K562 (cell line): Measurements from ENCODE around the gene BICC1. TPM values are rescaled to one million over a fixed set of nuclear protein-coding genes. Genes with fewer than 3 reads are reported as not detected.

Source experiments
- ATAC-seq: fragments of 200-7000 bp; cut with Tn5 transposase; 3 replicates; pipeline ENCODE4 v1.9.1; 2020; ENCODE audit warnings: moderate library complexity
- BruUV-seq: library from RNA; stranded (reverse); fragments of 400-500 nt; replicated peaks from 2 replicates; lab custom pipeline; 2021; lab: Mats Ljungman, UMichigan
- CTCF ChIA-PET: fragments of 300-600 bp; formaldehyde crosslinking; extraction: SDS; loops from one replicate; lab custom pipeline; 2021; ENCODE audit warnings: low intra/inter-chr PET ratio; lab: Yijun Ruan, JAX
- POLR2A ChIA-PET: fragments of 300-600, 350-650 bp; sonication (Branson Sonifier 250); formaldehyde crosslinking; extraction: SDS; loops from one replicate; lab custom pipeline; 2021; ENCODE audit warnings: antibody characterized with exemption, inconsistent platforms; lab: Yijun Ruan, JAX
- DNase-seq, 4 experiments: peaks; one replicate each; pipeline versions ENCODE4 v3.0.0 to v3.0.0-alpha.2; 2011 to 2018; ENCODE audit warnings: low spot score in 3 of 4, mixed read lengths in 3 of 4; ENCODE audit errors: extremely low read depth in 1 of 4
- FAIRE-seq: peaks from 2 replicates; lab custom pipeline; 2011; peaks lifted over from hg19 to GRCh38; lab: Jason Lieb, UNC
- H2AFZ ChIP-seq: 2 replicates; pipeline ENCODE4 v1.6.0; 2011; ENCODE audit warnings: low read depth, low read length, control low read depth, inconsistent platforms
- H3K27ac ChIP-seq: fragments of 200-600 bp; 3 replicates; pipeline ENCODE4 v1.8.0; 2011; ENCODE audit warnings: low read depth, mild to moderate bottlenecking, control low read depth, inconsistent platforms, low read length, moderate library complexity, mixed read lengths; ENCODE audit errors: extremely low read depth
- H3K27me3 ChIP-seq, 2 experiments: fragments of 300-600 bp in 1 of 2; 2 replicates in 1 of 2; 3 replicates in 1 of 2; pipeline versions ENCODE4 v1.6.0 to v1.8.0; 2011; ENCODE audit warnings: inconsistent platforms in 2 of 2, low read length in 2 of 2, mild to moderate bottlenecking in 1 of 2, mixed read lengths in 1 of 2, moderate library complexity in 1 of 2; ENCODE audit not compliant: control insufficient read depth in 2 of 2, insufficient read depth in 2 of 2
- H3K36me3 ChIP-seq: fragments of 300-600 bp; 3 replicates; pipeline ENCODE4 v1.8.0; 2011; ENCODE audit warnings: mild to moderate bottlenecking, low read length, inconsistent platforms; ENCODE audit not compliant: control insufficient read depth, insufficient read depth
- H3K4me1 ChIP-seq, 2 experiments: fragments of 200-600 bp in 1 of 2; replicated peaks in 1 of 2; 2 replicates in 1 of 2; 3 replicates in 1 of 2; pipeline versions ENCODE4 v1.5.1 to v1.8.0; 2011; ENCODE audit warnings: inconsistent platforms in 2 of 2, low read length in 2 of 2, mild to moderate bottlenecking in 1 of 2, mixed read lengths in 1 of 2, moderate library complexity in 1 of 2; ENCODE audit not compliant: control insufficient read depth in 2 of 2, insufficient read depth in 2 of 2
- H3K4me2 ChIP-seq: 2 replicates; pipeline ENCODE4 v1.6.1; 2011; ENCODE audit warnings: low read length, control low read depth, inconsistent platforms, mixed read lengths; ENCODE audit not compliant: insufficient read depth
- H3K4me3 ChIP-seq: fragments of 200-600 bp; sonication (generic), shearing (Covaris generic); 2 replicates; pipeline ENCODE4 v1.5.1; 2016; ENCODE audit warnings: control low read depth, inconsistent platforms
- H3K79me2 ChIP-seq: fragments of 200-600 bp; 3 replicates; pipeline ENCODE4 v1.8.0; 2011; ENCODE audit warnings: low read length, inconsistent platforms; ENCODE audit not compliant: control insufficient read depth, insufficient read depth
- H3K9ac ChIP-seq, 2 experiments: 2 replicates each; pipeline versions ENCODE4 v1.6.0 to v1.6.1; 2011; ENCODE audit warnings: low read depth in 2 of 2, low read length in 2 of 2, control low read depth in 1 of 2, inconsistent platforms in 1 of 2, mild to moderate bottlenecking in 1 of 2, mixed read lengths in 1 of 2; ENCODE audit not compliant: insufficient read depth in 1 of 2
- H3K9me1 ChIP-seq: one replicate; pipeline ENCODE4 v1.6.0; 2011; ENCODE audit warnings: inconsistent platforms, mild to moderate bottlenecking, low read length, moderate library complexity; ENCODE audit not compliant: control insufficient read depth, insufficient read depth
- H3K9me3 ChIP-seq: replicated peaks from 2 replicates; pipeline ENCODE4 v1.5.1; 2011; ENCODE audit warnings: low read depth, low read length, inconsistent platforms; ENCODE audit not compliant: control insufficient read depth, insufficient read depth
- H4K20me1 ChIP-seq: replicated peaks from 2 replicates; pipeline ENCODE4 v1.6.1; 2011; ENCODE audit warnings: low read length, inconsistent platforms, mixed read lengths; ENCODE audit not compliant: control insufficient read depth, insufficient read depth
- CTCF ChIP-seq, 3 experiments: IDR thresholded peaks in 2 of 3; conservative IDR thresholded peaks in 1 of 3; 2 replicates each; pipeline ENCODE4 v1.5.1; 2011 to 2012; ENCODE audit warnings: low read length in 3 of 3, mild to moderate bottlenecking in 3 of 3, control low read depth in 2 of 3, improper control_type of control experiment in 1 of 3, inconsistent platforms in 1 of 3, low read depth in 1 of 3, mixed read lengths in 1 of 3, moderate library complexity in 1 of 3; ENCODE audit not compliant: insufficient read depth in 2 of 3
- RAD21 ChIP-seq, 2 experiments: fragments of 250-450 bp in 1 of 2; fragments of 450-650 bp in 1 of 2; sonication (Bioruptor Pico) in 1 of 2; formaldehyde crosslinking in 1 of 2; IDR thresholded peaks in 1 of 2; conservative IDR thresholded peaks in 1 of 2; 2 replicates each; pipeline versions ENCODE4 v1.4.0 to v1.8.0; 2020 to 2022; ENCODE audit warnings: mild to moderate bottlenecking in 2 of 2, moderate library complexity in 1 of 2
- REST ChIP-seq, 2 experiments: fragments of 450-650 bp; formaldehyde crosslinking in 1 of 2; IDR thresholded peaks; 2 replicates each; pipeline versions ENCODE4 v1.4.0 to v1.6.1; 2014 to 2020; ENCODE audit warnings: mild to moderate bottlenecking in 2 of 2, borderline replicate concordance in 1 of 2, low read depth in 1 of 2
- RNF219 ChIP-seq: fragments of 250-450 bp; sonication (Bioruptor Pico); IDR thresholded peaks from 2 replicates; pipeline ENCODE4 v1.5.0; 2022; ENCODE audit warnings: mild to moderate bottlenecking
- WGBS: fragments of 100-300 bp; shearing (Covaris generic); methylation state at CpG from one replicate; pipeline ENCODE4 v1.1.6; 2016; ENCODE audit warnings: low coverage, mixed read lengths; ENCODE audit not compliant: insufficient coverage; ENCODE audit errors: missing lambda C conversion rate; 5-methylcytosine and 5-hydroxymethylcytosine counted together
- in situ Hi-C: fragments of 300-500 bp; cut with MboI; formaldehyde crosslinking; loops from 4 replicates; pipeline ENCODE4 v1.15.0; 2018; ENCODE audit warnings: inconsistent platforms, mixed read lengths
- intact Hi-C: fragments of 100-400 bp; cut with micrococcal nuclease; formaldehyde crosslinking; loops from 2 replicates; pipeline ENCODE4 v1.14.2; 2022
- polyA plus RNA-seq, 8 experiments: library from polyadenylated mRNA; depleted of rRNA in 4 of 8; stranded (reverse) in 5 of 8; unstranded in 3 of 8; fragments of >200 nt; fragmentation: Nextera tagmentation in 2 of 8; fragmentation: Illumina TruSeq in 1 of 8; extraction: Ambion mirVana in 2 of 8; extraction: Trizol in 1 of 8; gene quantifications; 2 replicates each; pipeline versions ENCODE4 v1.2.1 to v1.2.3, GENCODE V29; 2011 to 2014; ENCODE audit warnings: inconsistent platforms in 1 of 8, missing spikeins in 1 of 8
- total RNA-seq, 7 experiments: library from RNA; depleted of rRNA in 6 of 7; stranded (reverse); fragments of >200 nt in 6 of 7; fragmentation: Illumina TruSeq in 2 of 7; extraction: Trizol in 2 of 7; gene quantifications; 2 replicates each; pipeline versions ENCODE4 v1.2.1 to v1.2.3, GENCODE V29; 2011 to 2021; ENCODE audit warnings: low replicate concordance in 1 of 7

The BICC1 gene
- total and polyA plus RNA-seq, 9 of the 15 experiments (the other 6 are each of a cell fraction or from before 2014, with no cell fraction given) = not detected

GRCh38 chr10:58588673-58589265 lies 76.1 kb downstream of the BICC1 start:
- Histone ChIP-seq H3K79me2 (no peaks in the 10 kb centered on the region), H3K27me3 (no peaks in the 10 kb centered on the region), H3K9ac (no peak overlapping the region), H3K4me3 (no peak overlapping the region), H3K4me2 (no peak overlapping the region), H2AFZ (no peak overlapping the region), H3K4me1 (no peaks in the 10 kb centered on the region), H3K9me3 (no peaks in the 10 kb centered on the region; the same call in 1 of the 2 replicates), H3K36me3 (no peaks in the 10 kb centered on the region), H3K9me1 (no peaks in the 10 kb centered on the region), H3K27ac (no peak overlapping the region), H4K20me1 (no peaks in the 10 kb centered on the region)
- intact Hi-C loops = no loop called here
- TF ChIP-seq RNF219 (CRISPR knock-in tag) = no peak
- peak; percentile 26 to 52 (median 40); a peak in 4 of 6 replicates for TF ChIP-seq CTCF (IDR thresholded peaks at IDR 0.05 in 2 of 3, conservative IDR thresholded peaks at IDR 0.05 in 1 of 3; ENCODE audit: insufficient read depth in 2 of 3, low read depth in 1 of 3, low read length in 3 of 3)
- TF ChIP-seq REST (IDR thresholded peaks at IDR 0.05; ENCODE audit: borderline replicate concordance) = peak; percentile 20; the same call in 1 of the 2 replicates
- no peak for TF ChIP-seq REST (CRISPR knock-in tag; IDR thresholded peaks at IDR 0.05; ENCODE audit: low read depth)
- peak in 1 of 2 experiments; percentile 38; a peak in 2 of 4 replicates for TF ChIP-seq RAD21 (CRISPR knock-in tag; conservative IDR thresholded peaks at IDR 0.05 in 1 of 2, IDR thresholded peaks at IDR 0.05 in 1 of 2)
- no peak for FAIRE-seq
- in situ Hi-C loops = no loop called here
- POLR2A ChIA-PET = no interaction called here
- 2% methylated on average over 14 of the region's 14 CpGs for WGBS
- peak; percentile 24 to 36 (median 27) for DNase-seq
- CTCF ChIA-PET = no interaction called here
- BruUV-seq = no TSS peak
- ATAC-seq = peak; percentile 77
